GM20000 (cell line): ENCODE measurements around the gene TMPRSS12.
"Not testable (repeated sequence)": the region's sequence is repeated elsewhere in the genome, so short reads cannot be mapped to it uniquely, and the experiment has no call there.

ENCODE experiments used
- DNase-seq: peaks from one replicate; pipeline ENCODE4 v3.0.0; 2012; ENCODE audit warnings: low spot score
- TF ChIP-seq, protein P1 (sequence below): IDR thresholded peaks from 2 replicates; pipeline ENCODE4 v1.5.1; 2012; ENCODE audit warnings: mild to moderate bottlenecking, control low read depth; ENCODE audit errors: extremely low read depth, missing control alignments

Gene TMPRSS12

DNA sequence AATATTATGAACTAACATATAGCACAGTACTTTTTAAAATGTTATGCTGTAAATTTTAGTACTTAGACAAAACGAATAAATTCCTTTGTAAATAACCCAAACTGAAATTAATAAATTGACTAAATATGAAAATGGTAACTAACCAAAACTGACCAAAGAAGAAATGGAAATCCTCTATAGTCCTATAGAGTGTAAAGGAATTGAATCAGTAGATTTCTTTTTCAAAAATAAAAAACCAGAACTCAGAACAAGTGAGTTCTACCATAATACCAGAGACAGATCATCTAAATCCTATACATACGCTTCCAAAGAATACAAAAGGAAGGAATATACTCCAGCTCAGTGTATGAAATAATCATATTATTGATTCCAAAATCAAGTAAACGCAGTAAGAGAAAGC, 39.8 kb downstream of the TMPRSS12 start:
- no peak for DNase-seq
- TF ChIP-seq, protein P1, sequence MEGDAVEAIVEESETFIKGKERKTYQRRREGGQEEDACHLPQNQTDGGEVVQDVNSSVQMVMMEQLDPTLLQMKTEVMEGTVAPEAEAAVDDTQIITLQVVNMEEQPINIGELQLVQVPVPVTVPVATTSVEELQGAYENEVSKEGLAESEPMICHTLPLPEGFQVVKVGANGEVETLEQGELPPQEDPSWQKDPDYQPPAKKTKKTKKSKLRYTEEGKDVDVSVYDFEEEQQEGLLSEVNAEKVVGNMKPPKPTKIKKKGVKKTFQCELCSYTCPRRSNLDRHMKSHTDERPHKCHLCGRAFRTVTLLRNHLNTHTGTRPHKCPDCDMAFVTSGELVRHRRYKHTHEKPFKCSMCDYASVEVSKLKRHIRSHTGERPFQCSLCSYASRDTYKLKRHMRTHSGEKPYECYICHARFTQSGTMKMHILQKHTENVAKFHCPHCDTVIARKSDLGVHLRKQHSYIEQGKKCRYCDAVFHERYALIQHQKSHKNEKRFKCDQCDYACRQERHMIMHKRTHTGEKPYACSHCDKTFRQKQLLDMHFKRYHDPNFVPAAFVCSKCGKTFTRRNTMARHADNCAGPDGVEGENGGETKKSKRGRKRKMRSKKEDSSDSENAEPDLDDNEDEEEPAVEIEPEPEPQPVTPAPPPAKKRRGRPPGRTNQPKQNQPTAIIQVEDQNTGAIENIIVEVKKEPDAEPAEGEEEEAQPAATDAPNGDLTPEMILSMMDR = no peak

DNA sequence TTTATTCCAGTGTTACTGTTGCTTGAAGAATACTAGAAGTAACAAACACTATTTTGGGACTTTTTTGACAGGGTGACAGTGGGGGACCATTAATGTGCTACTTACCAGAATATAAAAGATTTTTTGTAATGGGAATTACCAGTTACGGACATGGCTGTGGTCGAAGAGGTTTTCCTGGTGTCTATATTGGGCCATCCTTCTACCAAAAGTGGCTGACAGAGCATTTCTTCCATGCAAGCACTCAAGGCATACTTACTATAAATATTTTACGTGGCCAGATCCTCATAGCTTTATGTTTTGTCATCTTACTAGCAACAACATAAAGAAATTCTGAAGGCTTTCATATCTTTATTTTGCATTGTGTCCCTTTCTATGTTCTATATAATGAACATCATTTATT, 44.5 kb downstream of the TMPRSS12 start:
- TF ChIP-seq, protein P1 = no peak

DNA sequence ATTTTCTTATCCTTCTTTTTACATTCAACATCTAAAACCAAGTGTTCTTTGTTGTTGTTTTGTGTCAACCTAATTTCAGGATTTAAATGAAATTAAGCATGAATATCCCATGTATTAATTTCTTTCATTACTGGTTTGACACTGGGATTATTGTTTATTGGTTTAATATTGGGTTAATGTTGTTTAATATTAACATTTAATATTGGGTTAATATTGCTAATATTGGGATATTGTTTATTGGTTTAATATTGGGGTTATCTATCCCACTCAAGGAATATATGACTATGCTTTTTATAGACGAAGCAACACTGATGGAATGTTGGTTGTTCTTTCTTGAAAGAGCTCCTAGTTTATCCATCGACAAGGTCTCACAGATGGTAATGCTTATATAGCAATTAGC, 45.9 kb downstream of the TMPRSS12 start:
- DNase-seq = no peak
- TF ChIP-seq, protein P1 = no peak

More for the DNA sequence above, 44.5 kb downstream of the TMPRSS12 start:
- no peak for DNase-seq

DNA sequence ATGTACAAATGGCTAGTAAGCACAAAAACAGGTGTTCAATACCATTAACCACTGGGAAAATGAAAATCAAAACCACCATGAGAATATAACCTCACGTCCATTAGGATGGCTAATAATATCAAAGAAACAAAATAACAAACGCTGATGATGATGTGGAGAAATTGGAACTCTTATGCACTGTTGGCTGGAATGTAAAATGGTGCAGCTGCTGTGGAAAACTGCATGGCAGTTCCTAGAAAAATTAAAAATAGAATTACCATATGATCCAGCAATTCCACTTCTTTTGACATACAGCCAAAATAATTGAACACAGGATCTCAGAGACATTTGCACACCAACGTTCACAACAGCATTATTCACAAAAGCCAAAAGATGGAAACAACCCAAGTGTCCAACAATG, 51.5 kb downstream of the TMPRSS12 start:
- no peak for DNase-seq

DNA sequence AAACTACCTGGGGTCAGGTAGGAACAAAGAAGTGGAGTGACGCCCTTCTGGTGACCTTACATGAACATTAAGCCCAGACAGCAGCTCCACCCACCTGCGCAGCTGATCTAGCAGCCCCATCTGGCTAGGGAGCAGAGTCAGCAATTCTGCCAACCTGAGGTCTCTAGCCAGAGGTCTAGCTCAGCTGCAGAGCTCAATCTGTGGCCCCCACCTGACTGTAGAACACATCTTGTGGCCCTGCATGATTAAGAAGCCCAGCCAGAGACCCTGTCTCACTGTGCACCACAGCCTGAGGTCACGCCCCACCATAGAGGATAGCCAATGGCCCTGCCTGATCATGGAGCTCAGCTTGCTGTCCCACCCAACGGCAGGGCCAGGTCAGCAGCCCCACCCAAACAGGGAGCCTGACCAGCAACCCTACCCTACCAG, 59.0 kb downstream of the TMPRSS12 start:
- TF ChIP-seq, protein P1 = no peak
- no peak for DNase-seq

More for the DNA sequence above, 51.5 kb downstream of the TMPRSS12 start:
- TF ChIP-seq, protein P1 = no peak

DNA sequence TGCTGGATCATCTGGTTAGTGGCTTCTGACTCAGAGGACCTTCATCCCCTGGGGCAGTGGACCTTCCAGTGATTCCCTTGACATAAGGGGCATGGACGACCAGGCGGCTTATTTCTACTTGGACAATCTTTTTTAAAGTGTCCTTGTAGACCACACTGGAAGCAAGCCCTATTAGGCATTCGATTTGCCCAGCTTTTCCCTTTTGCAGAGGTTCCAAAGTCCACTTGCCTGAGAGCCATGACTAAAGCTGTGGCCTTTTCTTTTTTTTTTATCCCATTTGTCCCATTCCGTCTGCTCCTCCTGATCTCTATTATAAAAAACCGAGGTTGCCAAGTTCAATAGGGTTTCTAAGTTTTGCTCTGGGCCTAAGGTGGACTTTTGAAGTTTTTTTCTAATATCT, 65.8 kb downstream of the TMPRSS12 start:
- DNase-seq = not testable (repeated sequence)

DNA sequence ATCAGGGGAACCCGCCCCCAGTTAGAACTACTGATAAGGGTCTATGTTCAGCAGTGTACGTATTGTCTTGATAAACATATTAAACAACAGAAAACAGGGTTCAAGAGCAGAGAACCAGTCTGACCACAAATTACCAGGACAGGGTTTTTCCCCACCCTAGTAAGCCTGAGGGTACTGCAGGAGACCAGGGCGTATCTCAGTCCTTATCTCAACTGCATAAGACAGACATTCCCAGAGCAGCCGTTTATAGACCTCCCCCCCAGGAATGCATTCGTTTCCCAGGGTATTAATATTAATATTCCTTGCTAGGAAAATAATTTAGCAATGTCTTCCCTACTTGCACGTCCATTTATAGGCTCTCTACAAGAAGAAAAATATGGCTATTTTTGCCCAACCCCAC, 69.6 kb downstream of the TMPRSS12 start:
- not testable (repeated sequence) for DNase-seq

DNA sequence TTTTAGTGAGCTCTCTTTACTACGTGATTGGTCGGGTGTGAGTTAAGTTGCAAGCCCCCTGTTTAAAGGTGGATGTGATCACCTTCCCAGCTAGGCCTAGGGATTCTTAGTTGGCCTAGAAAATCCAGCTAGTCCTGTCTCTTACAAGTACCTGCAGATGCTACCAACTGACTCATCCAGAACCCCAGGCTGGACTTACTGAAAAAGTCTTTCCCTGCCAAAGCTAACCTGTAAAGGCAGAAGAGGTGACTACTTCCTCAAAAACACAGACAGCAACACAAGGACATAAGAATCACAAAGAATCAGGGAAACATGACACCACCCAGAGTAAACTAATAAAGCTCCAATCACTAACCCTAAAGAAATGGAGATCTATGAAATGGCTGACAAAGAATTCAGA, 70.5 kb downstream of the TMPRSS12 start:
- TF ChIP-seq, protein P1 = no peak

More for the DNA sequence above, 70.5 kb downstream of the TMPRSS12 start:
- DNase-seq = no peak
